Subcutaneous adipose tissue (tissue), 4 donors: Measurements from ENCODE around the gene AKTIP. TPM values are rescaled to one million over a fixed set of nuclear protein-coding genes. Genes with fewer than 3 reads are reported as not detected.

Source experiments
- total RNA-seq, 4 donors: library from RNA; depleted of rRNA; stranded (reverse); fragments of >200 nt; gene quantifications; one replicate each; pipeline ENCODE4 v1.1.0, GENCODE V29; 2016
- TF ChIP-seq, protein P1 (sequence below): fragments of 450-650 bp; IDR thresholded peaks from one replicate; pipeline ENCODE4 v1.5.1; 2016; ENCODE audit warnings: low read depth, mild to moderate bottlenecking, control low read depth, antibody characterized with exemption, moderate library complexity

The AKTIP gene
- total RNA-seq, 4 donors from 2014 or later = 28.9 to 63.9 (median 54.2) TPM

DNA sequence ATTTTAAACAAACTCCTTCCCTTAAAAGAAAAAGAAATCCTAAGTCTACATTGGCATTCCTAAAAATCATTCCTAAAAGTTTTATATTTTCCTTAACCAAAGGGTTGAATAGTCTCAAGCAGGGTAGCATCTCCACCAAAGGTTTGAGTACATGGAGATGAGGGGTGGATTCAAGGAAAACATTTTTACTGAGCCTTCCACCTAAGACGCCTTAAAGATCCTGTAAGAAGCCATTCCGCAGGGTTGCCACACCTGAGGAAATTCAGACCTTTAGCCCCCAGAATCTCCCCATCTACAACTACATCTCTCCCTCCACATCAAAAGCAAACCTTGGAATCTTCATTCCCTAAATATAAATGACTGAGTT, 7.7 kb upstream of the AKTIP start:
- TF ChIP-seq, protein P1, sequence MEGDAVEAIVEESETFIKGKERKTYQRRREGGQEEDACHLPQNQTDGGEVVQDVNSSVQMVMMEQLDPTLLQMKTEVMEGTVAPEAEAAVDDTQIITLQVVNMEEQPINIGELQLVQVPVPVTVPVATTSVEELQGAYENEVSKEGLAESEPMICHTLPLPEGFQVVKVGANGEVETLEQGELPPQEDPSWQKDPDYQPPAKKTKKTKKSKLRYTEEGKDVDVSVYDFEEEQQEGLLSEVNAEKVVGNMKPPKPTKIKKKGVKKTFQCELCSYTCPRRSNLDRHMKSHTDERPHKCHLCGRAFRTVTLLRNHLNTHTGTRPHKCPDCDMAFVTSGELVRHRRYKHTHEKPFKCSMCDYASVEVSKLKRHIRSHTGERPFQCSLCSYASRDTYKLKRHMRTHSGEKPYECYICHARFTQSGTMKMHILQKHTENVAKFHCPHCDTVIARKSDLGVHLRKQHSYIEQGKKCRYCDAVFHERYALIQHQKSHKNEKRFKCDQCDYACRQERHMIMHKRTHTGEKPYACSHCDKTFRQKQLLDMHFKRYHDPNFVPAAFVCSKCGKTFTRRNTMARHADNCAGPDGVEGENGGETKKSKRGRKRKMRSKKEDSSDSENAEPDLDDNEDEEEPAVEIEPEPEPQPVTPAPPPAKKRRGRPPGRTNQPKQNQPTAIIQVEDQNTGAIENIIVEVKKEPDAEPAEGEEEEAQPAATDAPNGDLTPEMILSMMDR = no peak

DNA sequence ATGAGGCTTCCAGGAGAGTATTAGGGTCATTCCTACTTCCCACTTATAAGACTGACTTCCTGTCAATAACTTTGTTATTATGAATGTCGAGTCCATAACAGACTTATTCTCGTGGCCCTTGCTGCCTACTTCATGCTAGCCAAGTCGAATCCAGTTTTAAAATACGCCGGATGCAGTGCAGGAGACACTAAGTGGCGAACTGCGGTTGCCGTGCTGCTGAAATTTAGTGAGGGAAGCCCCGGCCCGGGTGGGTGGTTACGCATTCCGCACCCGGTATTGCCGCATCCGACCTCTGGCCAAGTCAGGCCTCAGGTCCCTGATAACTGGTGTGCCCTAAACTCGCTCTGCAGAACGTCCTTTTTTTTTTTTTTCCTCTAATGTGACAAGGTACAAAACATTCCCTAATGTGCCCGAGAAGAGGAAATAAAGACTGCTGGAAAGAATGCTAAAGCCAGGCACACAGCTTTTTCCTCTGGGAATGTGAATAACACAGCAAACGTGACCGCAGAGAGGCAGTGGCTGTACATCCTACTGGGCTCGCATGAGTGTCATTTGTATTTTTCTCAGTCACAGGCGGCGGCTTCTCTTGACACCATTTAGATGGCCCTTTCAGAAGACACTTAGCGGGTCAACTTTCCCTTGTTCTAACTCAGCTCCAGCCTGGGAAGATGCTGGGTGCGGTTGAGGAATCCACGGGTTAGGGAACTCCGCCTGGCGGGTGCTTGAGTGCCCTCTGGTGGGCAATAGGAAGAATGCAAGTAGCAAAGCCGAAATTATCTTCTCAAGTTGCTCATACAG, 7.1 kb upstream of the AKTIP start:
- TF ChIP-seq, protein P1 = no peak

DNA sequence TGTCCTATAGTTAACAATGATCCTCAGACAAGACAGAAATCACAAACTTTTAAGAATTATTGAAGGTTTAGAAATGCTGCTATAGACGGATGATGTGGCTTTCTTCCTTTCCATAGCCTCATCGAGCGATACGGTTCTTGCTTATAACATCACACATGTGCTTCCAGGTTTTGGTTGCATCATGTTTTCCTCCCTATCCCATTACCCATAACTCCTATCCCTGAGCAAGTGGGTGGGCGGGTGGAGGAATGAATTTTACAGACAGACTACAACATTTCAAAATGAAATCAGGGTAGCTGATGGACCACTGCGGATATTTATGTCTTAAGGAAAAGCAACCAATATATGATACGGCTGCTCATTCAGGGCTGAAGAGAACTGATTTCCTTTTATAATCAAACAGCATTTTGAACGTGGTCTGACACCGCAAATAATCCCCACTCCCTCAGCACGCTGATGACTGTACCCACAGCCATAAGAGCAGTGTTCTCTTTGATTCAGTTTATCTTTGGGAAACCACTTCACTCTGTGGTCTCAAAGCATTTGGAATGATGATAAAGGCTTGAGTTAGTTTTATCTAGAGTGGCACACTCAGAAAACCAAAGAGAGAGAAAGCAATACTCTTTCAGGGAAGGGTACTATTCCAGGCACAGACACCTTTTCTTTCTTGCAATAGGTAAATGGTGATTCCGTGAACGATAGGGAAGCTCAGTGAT, 4.6 kb upstream of the AKTIP start:
- TF ChIP-seq, protein P1 = no peak

DNA sequence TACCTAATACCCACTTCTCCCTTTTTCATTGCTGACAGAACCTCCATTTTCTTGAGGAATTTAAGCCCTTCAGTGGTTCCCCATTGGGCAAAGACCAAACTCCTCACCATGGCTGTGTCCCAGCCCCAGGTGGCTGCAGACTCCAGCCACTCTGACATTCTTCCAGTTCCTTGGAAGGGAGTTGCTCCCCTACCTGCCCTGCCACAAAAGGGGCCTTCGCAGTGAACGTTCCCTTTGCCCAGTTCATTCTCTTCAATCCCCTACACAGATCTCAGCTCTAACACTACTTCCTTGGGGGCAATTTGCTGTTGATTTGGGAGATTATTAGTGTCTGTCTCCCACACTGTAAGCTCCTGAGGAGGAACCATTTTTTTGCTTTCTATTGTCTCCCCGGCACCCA, 3.2 kb upstream of the AKTIP start:
- TF ChIP-seq, protein P1 = no peak

DNA sequence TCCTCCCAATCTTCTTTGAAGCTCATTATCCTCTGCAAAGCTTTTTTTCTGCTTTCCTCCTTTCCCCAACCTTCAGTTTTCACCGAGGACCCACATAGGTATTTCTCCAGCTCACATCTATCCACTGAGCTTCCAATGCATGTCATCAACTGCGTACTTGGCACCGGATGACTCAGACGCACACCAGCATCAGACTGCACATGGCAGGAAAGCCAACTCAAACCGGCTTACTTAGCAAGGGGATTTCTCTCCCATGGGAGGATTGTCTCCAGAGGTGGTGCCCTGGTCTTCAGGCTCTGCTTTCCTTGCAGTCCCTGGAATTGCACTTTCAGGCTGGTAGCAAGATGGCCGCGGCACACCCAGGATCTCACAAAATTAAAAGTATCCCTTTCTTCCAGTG, 1.7 kb upstream of the AKTIP start:
- TF ChIP-seq, protein P1 = no peak

DNA sequence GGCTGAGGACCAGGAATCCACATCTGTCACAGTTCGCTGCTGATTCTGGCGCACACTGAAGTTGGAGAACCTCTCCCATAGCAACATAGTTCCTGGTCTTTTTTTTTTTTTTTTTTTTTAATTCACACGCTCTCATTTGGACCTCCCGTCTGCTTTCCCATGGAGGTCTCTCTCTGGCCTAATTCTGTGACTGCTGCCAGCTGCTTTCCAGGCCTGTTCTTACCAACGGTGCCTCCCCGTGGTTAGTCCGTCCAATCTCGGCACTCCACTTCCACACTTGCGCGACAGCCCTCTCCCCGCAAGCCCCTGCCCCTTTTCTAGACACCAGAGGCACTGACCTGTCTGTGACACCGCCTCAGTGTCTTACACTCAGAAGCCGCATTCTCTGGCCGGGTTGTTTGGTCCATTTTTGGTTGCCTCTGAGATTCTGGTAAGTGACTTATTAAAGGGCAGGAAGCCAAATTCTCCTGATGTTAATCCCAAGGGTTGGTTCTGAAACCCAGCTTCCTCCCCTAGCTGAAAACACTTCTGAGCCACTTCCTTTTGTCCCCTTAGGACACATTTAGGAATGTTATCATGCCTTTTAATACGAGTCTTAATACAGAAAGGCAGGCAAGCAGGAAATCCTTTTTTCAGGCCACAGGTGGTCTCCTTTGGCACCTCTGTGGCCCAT, 1.1 kb upstream of the AKTIP start:
- TF ChIP-seq, protein P1 = no peak
